Epidermal melanocyte (primary cell): Measurements from ENCODE around the gene ACMSD.
"Not testable (repeated sequence)": the region's sequence is repeated elsewhere in the genome, so short reads cannot be mapped to it uniquely, and the experiment has no call there.

Experiments
- DNase-seq: peaks from one replicate; pipeline ENCODE4 v3.0.0; 2011; ENCODE audit warnings: low spot score; ENCODE audit not compliant: insufficient read length

Gene ACMSD

GRCh38 chr2:134847582-134847981 lies 9.2 kb downstream of the ACMSD start:
- not testable (repeated sequence) for DNase-seq

DNA sequence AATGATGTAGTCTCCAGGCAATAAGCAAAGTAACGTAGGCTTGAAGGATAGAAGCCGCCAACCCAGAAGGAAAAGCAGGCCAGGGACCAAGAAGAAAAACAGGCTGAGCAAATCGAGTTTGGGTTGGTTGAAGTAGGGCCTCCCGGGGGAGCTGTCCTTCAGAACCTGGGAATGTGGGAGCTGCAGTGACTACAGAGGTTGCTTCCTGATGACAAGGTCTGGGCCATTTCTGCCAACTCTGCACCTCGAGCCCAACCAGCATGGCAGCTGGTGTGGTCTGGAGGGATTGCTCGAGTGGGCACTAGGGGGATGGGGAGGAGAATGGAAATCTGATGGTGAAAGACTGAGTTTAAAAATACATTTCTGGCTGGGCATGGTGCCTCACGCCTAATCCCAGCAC lies 14.1 kb downstream of the ACMSD start:
- no peak for DNase-seq

DNA sequence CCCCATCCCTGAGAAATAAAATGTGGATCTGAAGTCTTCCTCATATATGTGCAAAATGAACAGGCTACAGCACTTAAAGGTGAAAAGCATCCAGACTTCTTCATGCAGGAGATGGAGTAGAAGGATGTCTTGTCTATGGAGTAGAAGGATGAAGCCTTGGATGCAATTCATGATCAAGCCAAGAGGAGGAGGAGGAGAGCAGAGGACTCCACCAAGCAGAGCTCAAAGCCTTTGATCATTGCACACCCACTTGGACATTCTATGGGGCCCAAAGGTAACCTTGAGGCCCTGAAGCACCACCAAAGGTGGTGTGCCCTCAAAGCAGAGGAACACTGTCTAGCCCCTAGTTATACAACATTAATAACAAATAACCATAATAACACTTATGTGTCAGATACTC lies 17.3 kb downstream of the ACMSD start:
- DNase-seq, result no peak

- no peak for DNase-seq
These were observed 19.8 kb downstream of the ACMSD start for GRCh38 chr2:134858245-134858644.

DNA sequence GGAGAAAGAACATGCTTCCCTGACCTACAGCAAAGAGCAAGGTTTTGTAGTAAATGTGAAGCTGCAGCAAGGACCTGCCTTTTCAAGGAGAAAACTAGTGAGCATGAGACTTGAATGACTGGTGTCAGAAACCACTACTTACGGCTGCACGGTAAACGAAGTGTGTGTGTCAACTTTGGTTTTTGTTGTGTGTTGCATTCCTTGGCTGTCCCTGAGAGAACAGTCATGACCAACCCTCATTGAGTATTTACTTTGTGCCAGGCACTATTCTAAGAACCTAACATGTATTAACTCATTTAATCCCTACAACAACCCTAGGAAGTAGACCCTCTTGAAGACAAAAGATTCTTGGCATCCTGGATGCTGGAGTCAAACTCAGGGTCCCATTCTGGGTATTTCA lies 22.8 kb downstream of the ACMSD start:
- DNase-seq, result no peak

- DNase-seq, result no peak
These were observed 23.7 kb downstream of the ACMSD start for GRCh38 chr2:134862069-134862468.

DNA sequence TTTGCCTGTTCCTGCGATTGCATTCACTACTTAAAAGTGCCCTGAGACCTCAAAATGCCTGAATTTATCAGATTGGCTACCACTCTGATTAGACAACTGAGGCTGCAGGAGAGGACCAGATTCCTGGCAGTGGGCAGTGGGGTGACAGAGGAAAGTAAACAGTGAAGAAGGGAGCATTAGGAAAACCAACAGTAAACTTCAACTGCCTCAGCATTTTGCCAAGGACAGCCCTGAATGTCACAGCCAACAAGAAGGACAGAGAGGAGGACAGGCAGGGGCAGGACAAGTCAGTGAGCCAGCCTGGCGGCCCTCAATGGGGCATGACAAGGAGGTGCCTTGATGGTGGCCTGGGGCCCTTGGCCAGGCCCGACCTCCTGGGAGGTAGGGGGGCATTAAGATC lies 24.3 kb downstream of the ACMSD start:
- DNase-seq, result no peak

DNA sequence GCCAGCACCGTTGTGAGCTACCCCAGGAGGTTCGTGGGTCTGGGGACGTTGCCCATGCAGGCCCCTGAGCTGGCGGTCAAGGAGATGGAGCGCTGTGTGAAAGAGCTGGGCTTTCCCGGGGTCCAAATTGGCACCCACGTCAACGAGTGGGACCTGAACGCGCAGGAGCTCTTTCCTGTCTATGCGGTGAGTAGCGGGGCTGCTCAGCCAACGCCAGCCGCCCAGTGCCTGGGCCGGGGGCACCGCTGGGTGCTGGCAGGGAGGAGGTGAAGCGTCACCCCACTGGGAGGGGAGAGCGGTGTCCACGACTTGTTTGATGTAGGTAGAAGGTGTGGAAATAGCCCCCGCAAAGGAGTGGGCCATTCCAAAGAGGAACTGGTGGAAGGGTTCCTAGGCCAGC lies 25.0 kb downstream of the ACMSD start:
- no peak for DNase-seq

DNA sequence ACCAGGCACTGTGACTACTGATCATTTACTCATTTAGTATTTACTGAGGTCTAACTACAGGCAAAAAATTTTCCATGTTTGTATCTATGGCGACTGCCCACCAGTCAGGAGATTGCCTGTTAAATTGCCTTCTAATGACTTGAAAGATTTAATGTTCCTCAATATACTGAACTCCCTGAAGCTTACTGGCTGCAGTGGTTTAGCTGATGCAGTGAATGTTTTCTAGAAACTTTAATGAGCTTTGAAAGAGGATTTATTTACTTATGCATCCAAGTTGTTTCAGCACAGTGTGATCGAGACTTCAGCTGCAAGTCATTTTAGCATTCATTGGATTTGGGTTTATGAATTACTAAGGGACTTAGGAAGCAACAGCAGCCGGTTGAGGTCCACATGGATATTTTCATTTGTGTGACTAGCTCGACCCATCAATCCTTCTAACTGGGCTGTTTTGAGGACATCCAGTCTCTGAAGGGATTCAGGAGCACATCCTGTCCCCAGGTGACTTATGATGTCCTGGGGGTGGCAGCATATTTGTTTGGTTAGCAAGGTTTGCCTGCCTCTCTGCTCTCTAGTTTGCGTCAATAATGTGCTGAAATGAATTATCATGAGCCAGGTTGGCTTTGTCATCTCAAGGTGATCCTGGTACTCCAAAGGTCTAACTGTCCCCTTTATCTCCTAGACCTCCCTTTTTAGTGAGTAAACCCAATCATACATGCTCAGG lies 26.8 kb downstream of the ACMSD start:
- no peak for DNase-seq

DNA sequence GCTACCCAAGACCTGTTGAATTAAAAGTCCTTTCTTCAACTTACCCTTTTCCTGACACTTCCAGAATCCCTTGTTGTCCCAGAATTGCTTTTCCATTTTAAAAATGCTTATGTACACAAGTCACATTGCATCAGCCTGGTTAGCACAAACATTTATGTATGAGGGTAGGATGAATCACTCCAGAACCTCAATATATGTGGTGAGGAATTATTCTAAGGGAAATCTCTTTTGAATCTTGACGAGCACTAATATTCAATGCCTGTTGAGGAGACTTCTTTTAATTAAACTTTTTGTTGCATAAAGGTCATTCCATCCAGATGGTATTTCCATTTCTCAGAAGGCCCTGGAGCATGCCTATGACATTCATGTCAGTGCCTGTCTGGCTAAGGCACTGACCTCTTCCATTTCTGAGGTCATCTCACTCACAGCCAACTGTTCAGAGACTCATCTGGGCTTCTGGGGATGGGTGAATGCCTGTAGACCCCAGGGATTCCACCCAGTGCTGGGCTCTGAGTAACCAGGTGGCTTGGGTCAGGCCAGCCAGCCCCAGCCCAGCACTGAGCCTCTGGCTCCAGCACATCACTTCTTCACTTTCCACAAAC lies 28.2 kb downstream of the ACMSD start:
- DNase-seq, result no peak

GRCh38 chr2:134869946-134870736 lies 31.7 kb downstream of the ACMSD start:
- no peak for DNase-seq

DNA sequence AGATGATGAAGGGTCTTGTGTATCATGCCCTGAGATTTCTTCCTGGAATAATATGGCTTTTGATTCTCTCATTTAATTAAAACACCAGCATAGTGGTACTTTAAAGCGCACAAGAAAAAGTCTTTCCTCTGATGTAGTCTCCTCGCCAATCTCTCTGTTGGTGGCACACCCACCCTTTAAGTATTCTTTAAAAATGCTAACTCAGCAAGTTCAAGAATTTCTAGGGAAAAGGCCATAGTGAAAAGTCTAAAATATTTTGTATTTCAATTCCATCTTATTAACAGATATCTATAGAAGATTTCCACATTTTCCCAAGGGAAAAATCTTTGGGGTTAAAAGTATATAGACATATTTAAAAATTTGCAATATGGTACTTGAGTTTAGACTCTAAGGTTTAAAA lies 34.7 kb downstream of the ACMSD start:
- DNase-seq, result no peak

DNA sequence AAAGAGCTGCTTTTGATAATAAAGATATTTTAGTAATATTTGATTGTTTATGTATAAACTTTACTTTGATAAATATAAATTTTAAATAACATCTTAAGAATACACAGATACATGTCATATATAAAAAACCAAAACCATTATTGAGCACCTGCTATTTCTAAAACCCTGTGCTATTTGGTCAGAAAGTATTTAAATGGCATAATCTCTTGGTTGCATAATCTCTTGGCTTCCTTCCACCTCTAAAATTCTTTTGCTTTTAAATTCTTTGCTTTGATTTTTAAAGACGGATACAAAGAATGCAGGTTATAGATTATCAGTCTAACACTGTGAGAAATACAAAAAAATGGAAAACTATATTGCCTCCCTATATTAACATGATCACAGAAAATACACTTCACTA lies 36.9 kb downstream of the ACMSD start:
- no peak for DNase-seq

DNA sequence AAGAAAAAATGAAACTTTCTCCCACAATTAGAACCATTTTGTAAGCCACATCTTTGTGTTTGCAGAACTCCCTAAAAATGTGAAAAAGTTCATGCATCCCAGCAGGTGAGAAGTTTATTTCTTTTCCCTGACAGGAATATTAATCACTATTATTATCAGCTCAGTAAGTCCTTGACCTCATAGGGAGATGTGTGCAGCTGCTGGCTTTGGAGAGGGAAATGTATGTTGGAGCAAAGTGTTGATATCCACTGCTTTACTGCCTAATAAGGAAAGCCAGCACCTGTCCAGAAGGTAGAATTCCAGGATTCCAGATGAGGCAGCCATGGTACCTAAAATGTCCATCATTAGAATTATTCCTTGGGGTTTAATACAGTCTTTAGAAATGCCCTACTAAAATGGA lies 44.4 kb downstream of the ACMSD start:
- DNase-seq, result no peak

GRCh38 chr2:134883552-134884293 lies 45.3 kb downstream of the ACMSD start:
- DNase-seq, result no peak

GRCh38 chr2:134884435-134884834 lies 46.0 kb downstream of the ACMSD start:
- DNase-seq, result no peak

GRCh38 chr2:134892282-134893035 lies 54.0 kb downstream of the ACMSD start:
- no peak for DNase-seq

DNA sequence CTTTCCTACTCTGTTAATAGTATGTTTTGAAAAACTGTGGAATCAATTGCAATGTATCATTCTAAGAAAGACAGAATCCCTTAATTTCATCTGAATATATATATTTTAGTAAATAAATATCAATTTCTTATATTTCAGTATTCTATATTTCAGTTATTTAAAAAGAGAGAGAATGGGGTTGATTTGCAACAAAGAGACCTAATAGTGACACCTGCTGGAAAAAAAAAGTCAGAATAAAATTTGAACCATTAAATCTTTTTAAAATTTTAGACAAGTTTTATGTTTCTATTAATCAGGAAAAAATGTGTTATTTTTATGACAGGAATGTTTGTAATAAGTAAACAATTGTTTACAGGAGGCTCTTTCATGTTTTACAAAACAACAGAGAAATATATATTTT lies 59.5 kb downstream of the ACMSD start:
- DNase-seq, result no peak

DNA sequence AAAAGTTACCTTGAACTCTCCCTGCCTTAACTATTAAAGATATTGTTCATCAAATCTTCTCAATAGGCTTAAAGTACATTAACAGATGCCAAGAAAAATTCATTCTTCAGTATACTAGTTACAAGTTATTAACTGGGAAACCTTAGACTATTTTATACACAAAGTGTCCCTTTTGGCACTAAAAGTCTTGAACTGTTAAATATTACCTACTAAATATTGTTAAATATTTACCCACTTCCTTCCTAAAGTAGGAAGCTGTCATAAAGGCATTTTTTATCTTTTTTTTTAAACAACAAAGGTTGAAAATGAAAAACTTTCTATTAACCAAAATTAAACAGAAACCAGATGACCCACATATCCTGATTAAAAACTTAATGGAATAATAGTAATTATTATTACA lies 60.8 kb downstream of the ACMSD start:
- DNase-seq, result no peak

- DNase-seq, result no peak
These were observed 61.7 kb downstream of the ACMSD start for GRCh38 chr2:134900151-134900550.

- not testable (repeated sequence) for DNase-seq
These were observed 65.3 kb downstream of the ACMSD start for GRCh38 chr2:134903701-134904100.
